ENCODE data around the gene TMEM259.

GRCh38 chr19:1051791-1052190 lies 30.9 kb upstream of the TMEM259 start:
- TF ChIP-seq CTCF (conservative IDR thresholded peaks at IDR 0.05): no peak
- no peak for TF ChIP-seq EZH2 (IDR thresholded peaks at IDR 0.05; ENCODE audit: low read depth)
